Stimulated activated CD8-positive, alpha-beta memory T cell treated with anti-CD3 and anti-CD28 coated beads, Interleukin-4, amount 100 ng/mL, for 4 hours (primary cell): Measurements from ENCODE around the gene GPD2.
"Not testable (repeated sequence)": the region's sequence is repeated elsewhere in the genome, so short reads cannot be mapped to it uniquely, and the experiment has no call there.

Source experiments
- DNase-seq, 2 donors: peaks; one replicate each; pipeline ENCODE4 v3.0.0-alpha.2; 2020; ENCODE audit warnings: low read depth in 2 of 2, low spot score in 1 of 2

GPD2 gene

GRCh38 chr2:156474401-156474800 is 38.2 kb downstream of the GPD2 start:
- no peak for DNase-seq

GRCh38 chr2:156476021-156476849 is 40.1 kb downstream of the GPD2 start:
- no peak for DNase-seq

GRCh38 chr2:156476850-156477206 is 40.6 kb downstream of the GPD2 start:
- no peak for DNase-seq

- no peak for DNase-seq
Measured at GRCh38 chr2:156480376-156480775, 44.2 kb downstream of the GPD2 start.

- no peak for DNase-seq
Measured at GRCh38 chr2:156481312-156481711, 45.1 kb downstream of the GPD2 start.

- no peak for DNase-seq
Measured at GRCh38 chr2:156483741-156484173, 47.6 kb downstream of the GPD2 start.

GRCh38 chr2:156486147-156486546 is 50.0 kb downstream of the GPD2 start:
- no peak for DNase-seq

GRCh38 chr2:156486614-156487013 is 50.4 kb downstream of the GPD2 start:
- DNase-seq, result no peak

- no peak for DNase-seq
Measured at GRCh38 chr2:156489195-156489594, 53.0 kb downstream of the GPD2 start.

GRCh38 chr2:156489750-156490465 is 53.7 kb downstream of the GPD2 start:
- DNase-seq, result no peak

- DNase-seq, result no peak
Measured at GRCh38 chr2:156490466-156490840, 54.3 kb downstream of the GPD2 start.

GRCh38 chr2:156491176-156491575 is 55.0 kb downstream of the GPD2 start:
- no peak for DNase-seq

- DNase-seq, result no peak
Measured at GRCh38 chr2:156492979-156493378, 56.8 kb downstream of the GPD2 start.

- not testable (repeated sequence) for DNase-seq
Measured at GRCh38 chr2:156495998-156496397, 59.8 kb downstream of the GPD2 start.

- DNase-seq, result no peak
Measured at GRCh38 chr2:156505696-156506095, 69.5 kb downstream of the GPD2 start.

- no peak for DNase-seq
Measured at GRCh38 chr2:156511122-156511521, 74.9 kb downstream of the GPD2 start.

- DNase-seq, result no peak
Measured at GRCh38 chr2:156511803-156512202, 75.6 kb downstream of the GPD2 start.

- DNase-seq, result no peak
Measured at GRCh38 chr2:156512451-156512850, 76.3 kb downstream of the GPD2 start.

- DNase-seq, result no peak
Measured at GRCh38 chr2:156513219-156513618, 77.0 kb downstream of the GPD2 start.

- DNase-seq, result no peak
Measured at GRCh38 chr2:156517419-156517818, 81.2 kb downstream of the GPD2 start.

GRCh38 chr2:156518138-156518537 is 82.0 kb downstream of the GPD2 start:
- DNase-seq, result no peak

GRCh38 chr2:156522864-156523440 is 86.8 kb downstream of the GPD2 start:
- no peak for DNase-seq
